ENCODE data around the gene ZNF423.

Gene ZNF423

GRCh38 chr16:49465661-49466528 is 390.0 kb downstream of the ZNF423 start:
- DNase-seq, result no peak

- no peak for DNase-seq
These were observed 390.9 kb downstream of the ZNF423 start for GRCh38 chr16:49464877-49465504.

GRCh38 chr16:49464093-49464492 is 391.8 kb downstream of the ZNF423 start:
- no peak for DNase-seq

GRCh38 chr16:49463529-49463928 is 392.4 kb downstream of the ZNF423 start:
- DNase-seq, result peak; percentile 62

- DNase-seq, result no peak
These were observed 392.9 kb downstream of the ZNF423 start for GRCh38 chr16:49462989-49463371.

- DNase-seq, result no peak
These were observed 393.4 kb downstream of the ZNF423 start for GRCh38 chr16:49462362-49462988.

- DNase-seq, result no peak
These were observed 394.4 kb downstream of the ZNF423 start for GRCh38 chr16:49461517-49461951.

- no peak for DNase-seq
These were observed 395.0 kb downstream of the ZNF423 start for GRCh38 chr16:49460786-49461470.

GRCh38 chr16:49459953-49460735 is 395.8 kb downstream of the ZNF423 start:
- no peak for DNase-seq

GRCh38 chr16:49458656-49459445 is 397.1 kb downstream of the ZNF423 start:
- DNase-seq, result no peak

- DNase-seq, result no peak
These were observed 397.7 kb downstream of the ZNF423 start for GRCh38 chr16:49458243-49458642.

GRCh38 chr16:49457196-49457595 is 398.7 kb downstream of the ZNF423 start:
- DNase-seq, result no peak

GRCh38 chr16:49456763-49457162 is 399.1 kb downstream of the ZNF423 start:
- DNase-seq, result no peak

- no peak for DNase-seq
These were observed 399.7 kb downstream of the ZNF423 start for GRCh38 chr16:49455991-49456745.

GRCh38 chr16:49455181-49455990 is 400.5 kb downstream of the ZNF423 start:
- no peak for DNase-seq

GRCh38 chr16:49454426-49455180 is 401.3 kb downstream of the ZNF423 start:
- DNase-seq, result no peak

- no peak for DNase-seq
These were observed 401.9 kb downstream of the ZNF423 start for GRCh38 chr16:49453983-49454382.

GRCh38 chr16:49453021-49453420 is 402.9 kb downstream of the ZNF423 start:
- DNase-seq, result no peak

- no peak for DNase-seq
These were observed 403.3 kb downstream of the ZNF423 start for GRCh38 chr16:49452578-49452977.

Measured in effector CD4-positive, alpha-beta T cell (primary cell).